ENCODE measurements around the gene SGPP1.
"Not testable (repeated sequence)": the region's sequence is repeated elsewhere in the genome, so short reads cannot be mapped to it uniquely, and the experiment has no call there.

SGPP1 gene

GRCh38 chr14:63751076-63751475 is 23.2 kb upstream of the SGPP1 start:
- H3K36me3 Mint-ChIP-seq (ENCODE audit: low read depth); H3K9me3 Mint-ChIP-seq; DNase-seq (ENCODE audit: low spot score); H3K4me3 Mint-ChIP-seq; H3K27me3 Mint-ChIP-seq (ENCODE audit: low read depth); H3K27ac Mint-ChIP-seq: not testable (repeated sequence)
- peaks cover 15% of the 10 kb centered on the region for H3K4me1 Mint-ChIP-seq (ENCODE audit: low read depth)

DNA sequence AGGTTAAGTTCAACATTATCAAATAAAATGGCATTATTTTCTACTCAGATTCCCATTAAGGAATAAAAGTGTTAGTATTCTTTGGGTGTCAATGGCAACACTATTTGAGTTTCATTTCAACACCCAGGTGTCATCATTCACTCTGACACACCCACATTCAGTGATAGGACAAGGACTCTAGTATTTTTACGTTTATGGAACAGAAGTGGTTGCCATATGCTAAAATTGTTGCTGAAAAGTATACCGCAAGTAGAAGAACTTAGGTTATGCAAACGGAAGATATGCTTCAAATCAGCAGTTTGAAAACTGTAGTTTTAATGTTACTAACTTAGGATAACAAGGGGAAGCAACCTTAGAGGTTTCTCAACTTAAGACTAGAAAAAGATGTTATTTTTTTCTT is 20.0 kb upstream of the SGPP1 start:
- no peak overlapping the region for H3K4me3 Mint-ChIP-seq

DNA sequence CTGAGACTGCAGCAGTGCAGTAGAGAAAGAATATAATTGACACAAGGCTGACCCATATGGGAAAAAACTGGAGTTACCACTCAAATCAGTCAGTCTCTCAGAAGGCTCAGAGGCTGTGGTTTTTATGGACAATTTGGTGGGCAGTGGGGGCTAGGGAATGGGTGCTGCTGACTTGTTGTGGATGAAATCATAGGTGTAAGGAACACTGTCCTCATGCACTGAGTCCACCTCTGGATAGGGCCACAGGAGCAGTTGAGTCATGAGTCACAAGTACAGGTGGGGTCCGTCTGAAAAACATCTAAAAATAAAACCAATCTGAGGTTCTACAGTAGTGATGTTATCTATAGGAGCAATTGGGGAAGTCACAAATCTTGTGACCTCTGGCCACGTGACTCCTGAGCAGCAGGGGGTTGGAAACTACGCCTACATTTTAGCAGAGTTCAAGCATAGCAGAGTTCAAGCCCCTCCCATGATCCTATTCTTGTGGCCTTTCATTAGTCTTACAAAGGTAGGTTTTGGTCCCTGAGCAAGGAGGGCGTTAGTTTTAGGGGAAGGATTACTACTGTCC is 18.1 kb upstream of the SGPP1 start:
- Mint-ChIP-seq H3K36me3 (ENCODE audit: low read depth) (no peaks in the 10 kb centered on the region), H3K27ac (peak overlapping the region; percentile 60), H3K4me3 (peak overlapping the region; percentile 19), H3K4me1 (ENCODE audit: low read depth) (peaks cover 16% of the 10 kb centered on the region), H3K9me3 (no peaks in the 10 kb centered on the region), H3K27me3 (ENCODE audit: low read depth) (no peaks in the 10 kb centered on the region)
- peak; percentile 13 for DNase-seq (ENCODE audit: low spot score)

More for the DNA sequence above, 20.0 kb upstream of the SGPP1 start:
- Mint-ChIP-seq H3K4me1 (ENCODE audit: low read depth) (peaks cover 22% of the 10 kb centered on the region), H3K9me3 (no peaks in the 10 kb centered on the region), H3K27ac (no peak overlapping the region), H3K36me3 (ENCODE audit: low read depth) (no peaks in the 10 kb centered on the region), H3K27me3 (ENCODE audit: low read depth) (no peaks in the 10 kb centered on the region)
- DNase-seq (ENCODE audit: low spot score) = no peak

GRCh38 chr14:63745272-63745671 is 17.4 kb upstream of the SGPP1 start:
- no peak overlapping the region for H3K4me3 Mint-ChIP-seq

GRCh38 chr14:63737582-63738006 is 9.7 kb upstream of the SGPP1 start:
- DNase-seq (ENCODE audit: low spot score) = no peak
- H3K27ac Mint-ChIP-seq = peak overlapping the region; percentile 81
- peaks cover 10% of the 10 kb centered on the region for H3K27me3 Mint-ChIP-seq (ENCODE audit: low read depth)
- H3K9me3 Mint-ChIP-seq = no peaks in the 10 kb centered on the region
- no peaks in the 10 kb centered on the region for H3K36me3 Mint-ChIP-seq (ENCODE audit: low read depth)
- H3K4me3 Mint-ChIP-seq = peak overlapping the region; percentile 62
- peaks cover 13% of the 10 kb centered on the region for H3K4me1 Mint-ChIP-seq (ENCODE audit: low read depth)

More at GRCh38 chr14:63745272-63745671, 17.4 kb upstream of the SGPP1 start:
- H3K27me3 Mint-ChIP-seq (ENCODE audit: low read depth) = no peaks in the 10 kb centered on the region
- H3K4me1 Mint-ChIP-seq (ENCODE audit: low read depth) = peaks cover 16% of the 10 kb centered on the region
- no peaks in the 10 kb centered on the region for H3K36me3 Mint-ChIP-seq (ENCODE audit: low read depth)
- H3K27ac Mint-ChIP-seq = no peak overlapping the region
- H3K9me3 Mint-ChIP-seq = no peaks in the 10 kb centered on the region
- no peak for DNase-seq (ENCODE audit: low spot score)

DNA sequence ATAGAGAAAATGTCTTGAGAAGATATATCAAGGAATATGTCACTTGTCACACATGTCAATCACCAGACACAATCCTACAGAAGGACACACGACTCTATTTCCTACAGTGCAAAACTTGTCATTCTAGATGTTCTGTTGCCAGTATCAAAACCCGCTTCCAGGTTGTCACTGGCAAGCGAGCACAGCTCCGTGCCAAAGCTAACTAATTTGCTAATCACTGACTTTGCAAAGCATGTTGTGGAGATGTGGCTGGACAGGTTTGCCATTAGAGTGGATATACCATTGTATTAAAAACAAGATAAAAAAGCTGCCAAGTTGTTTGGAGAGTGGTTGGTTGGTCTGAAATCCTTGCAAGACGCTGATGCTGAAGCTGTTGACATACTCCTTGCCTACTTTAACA is 7.9 kb upstream of the SGPP1 start:
- no peaks in the 10 kb centered on the region for H3K36me3 Mint-ChIP-seq (ENCODE audit: low read depth)
- no peak overlapping the region for H3K4me3 Mint-ChIP-seq
- H3K9me3 Mint-ChIP-seq = no peaks in the 10 kb centered on the region
- peaks cover 15% of the 10 kb centered on the region for H3K4me1 Mint-ChIP-seq (ENCODE audit: low read depth)
- DNase-seq (ENCODE audit: low spot score) = no peak
- no peak overlapping the region for H3K27ac Mint-ChIP-seq
- peaks cover 16% of the 10 kb centered on the region for H3K27me3 Mint-ChIP-seq (ENCODE audit: low read depth)

- peaks cover 10% of the 10 kb centered on the region for H3K36me3 Mint-ChIP-seq (ENCODE audit: low read depth)
- DNase-seq (ENCODE audit: low spot score) = no peak
- no peaks in the 10 kb centered on the region for H3K9me3 Mint-ChIP-seq
- peaks cover 17% of the 10 kb centered on the region for H3K4me1 Mint-ChIP-seq (ENCODE audit: low read depth)
- no peak overlapping the region for H3K27ac Mint-ChIP-seq
- H3K27me3 Mint-ChIP-seq (ENCODE audit: low read depth) = peaks cover 22% of the 10 kb centered on the region
- no peak overlapping the region for H3K4me3 Mint-ChIP-seq
Measured at GRCh38 chr14:63730659-63731058, 2.8 kb upstream of the SGPP1 start.

DNA sequence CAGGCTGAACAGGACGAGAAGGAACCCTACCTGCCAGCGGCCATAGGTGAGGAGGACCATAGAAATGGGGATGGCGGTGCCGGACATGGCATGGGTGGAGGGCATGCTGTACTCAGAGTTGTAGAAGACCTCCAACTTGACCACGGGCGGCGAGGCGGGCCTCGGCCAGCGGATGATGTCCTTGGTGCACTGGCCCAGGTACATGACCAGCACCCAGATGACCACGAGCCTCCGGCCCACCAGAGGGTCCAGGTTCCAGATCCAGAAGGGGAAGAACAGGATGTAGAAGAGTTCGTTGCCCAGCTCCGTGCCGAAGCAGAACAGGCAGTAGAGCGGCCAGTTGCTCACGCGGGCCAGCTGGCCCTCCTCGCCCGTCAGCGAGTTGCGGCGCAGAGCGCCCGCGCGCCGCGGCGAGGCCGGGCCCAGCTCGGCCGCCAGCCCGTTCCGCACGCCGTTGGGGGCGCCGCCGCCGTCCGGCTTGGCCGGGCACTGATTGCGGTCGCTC is 582 bp downstream of the SGPP1 start:
- Mint-ChIP-seq H3K4me1 (ENCODE audit: low read depth) (peaks cover 33% of the 10 kb centered on the region), H3K4me3 (peak overlapping the region; percentile 99), H3K36me3 (ENCODE audit: low read depth) (peaks cover 12% of the 10 kb centered on the region), H3K27me3 (ENCODE audit: low read depth) (peaks cover 14% of the 10 kb centered on the region), H3K9me3 (no peaks in the 10 kb centered on the region), H3K27ac (peak overlapping the region; percentile 98)
- peak; percentile 23 for DNase-seq (ENCODE audit: low spot score)

DNA sequence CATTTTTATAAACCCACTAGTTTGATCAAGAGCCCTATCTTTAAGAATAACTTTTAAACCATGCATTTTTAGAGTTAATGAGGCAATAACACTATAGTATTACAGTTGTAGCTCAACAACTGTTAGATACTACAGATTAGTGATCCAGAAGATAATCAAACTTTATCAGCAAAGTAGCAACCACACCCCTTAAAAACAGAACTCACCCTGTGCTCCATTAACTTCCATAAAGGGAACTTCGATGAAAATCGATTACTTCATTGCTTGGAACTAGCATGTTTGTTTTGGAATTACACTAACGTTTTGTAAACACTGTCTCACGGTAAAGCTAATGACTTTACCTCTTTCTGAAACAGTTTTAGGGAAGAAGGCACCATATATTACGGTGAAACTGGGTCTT is 1.4 kb downstream of the SGPP1 start:
- Mint-ChIP-seq H3K9me3 (no peaks in the 10 kb centered on the region), H3K27ac (peak overlapping the region; percentile 67), H3K36me3 (ENCODE audit: low read depth) (peaks cover 14% of the 10 kb centered on the region), H3K4me3 (peak overlapping the region; percentile 99), H3K4me1 (ENCODE audit: low read depth) (peaks cover 32% of the 10 kb centered on the region), H3K27me3 (ENCODE audit: low read depth) (peaks cover 10% of the 10 kb centered on the region)
- DNase-seq (ENCODE audit: low spot score) = no peak

DNA sequence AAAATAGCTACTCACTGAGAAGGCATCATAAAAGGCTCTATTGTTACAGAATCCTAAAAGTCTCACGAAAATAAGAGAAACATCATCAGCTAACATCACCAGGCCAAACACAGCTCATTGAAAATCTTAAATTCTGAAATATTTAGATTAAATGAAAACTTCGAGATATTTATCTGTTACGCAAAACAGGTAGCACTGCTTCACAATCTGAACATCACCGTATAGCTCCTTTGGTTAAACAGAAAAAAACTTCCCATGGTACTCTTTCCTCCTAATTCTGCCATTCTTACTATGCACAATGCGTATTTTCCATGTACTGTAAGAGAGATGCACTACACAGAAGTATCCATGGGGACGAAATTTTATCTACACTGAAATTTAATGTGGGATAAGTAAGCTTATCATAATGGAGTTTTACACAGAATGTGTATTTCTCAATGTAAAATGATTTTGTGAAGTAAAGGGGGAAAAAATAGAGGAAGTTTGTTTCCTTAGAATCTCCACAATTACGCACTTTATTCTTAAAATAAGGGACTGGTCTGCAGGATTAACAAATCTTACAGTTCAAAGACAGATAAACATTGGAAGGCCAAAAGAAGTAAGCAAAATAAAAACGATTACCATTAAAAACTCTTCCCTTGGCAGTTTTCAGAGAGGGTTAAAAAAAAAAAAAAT is 1.9 kb downstream of the SGPP1 start:
- no peak for DNase-seq (ENCODE audit: low spot score)
- no peaks in the 10 kb centered on the region for H3K9me3 Mint-ChIP-seq
- peak overlapping the region; percentile 67 for H3K27ac Mint-ChIP-seq
- H3K4me1 Mint-ChIP-seq (ENCODE audit: low read depth) = peaks cover 33% of the 10 kb centered on the region
- peak overlapping the region; percentile 99 for H3K4me3 Mint-ChIP-seq
- peaks cover 16% of the 10 kb centered on the region for H3K36me3 Mint-ChIP-seq (ENCODE audit: low read depth)
- H3K27me3 Mint-ChIP-seq (ENCODE audit: low read depth) = peaks cover 10% of the 10 kb centered on the region

GRCh38 chr14:63717702-63718101 is 10.2 kb downstream of the SGPP1 start:
- no peak for DNase-seq (ENCODE audit: low spot score)
- Mint-ChIP-seq H3K4me1 (ENCODE audit: low read depth) (peaks cover 13% of the 10 kb centered on the region), H3K27me3 (ENCODE audit: low read depth) (no peaks in the 10 kb centered on the region), H3K36me3 (ENCODE audit: low read depth) (peaks cover 42% of the 10 kb centered on the region), H3K4me3 (no peak overlapping the region), H3K27ac (no peak overlapping the region), H3K9me3 (peaks cover 21% of the 10 kb centered on the region)

- Mint-ChIP-seq H3K36me3 (ENCODE audit: low read depth) (peaks cover 42% of the 10 kb centered on the region), H3K4me3 (no peak overlapping the region), H3K27ac (no peak overlapping the region), H3K27me3 (ENCODE audit: low read depth) (no peaks in the 10 kb centered on the region), H3K9me3 (peaks cover 21% of the 10 kb centered on the region), H3K4me1 (ENCODE audit: low read depth) (peaks cover 17% of the 10 kb centered on the region)
- no peak for DNase-seq (ENCODE audit: low spot score)
Measured at GRCh38 chr14:63715360-63715759, 12.5 kb downstream of the SGPP1 start.

GRCh38 chr14:63713764-63714163 is 14.1 kb downstream of the SGPP1 start:
- Mint-ChIP-seq H3K27ac (no peak overlapping the region), H3K36me3 (ENCODE audit: low read depth) (peaks cover 36% of the 10 kb centered on the region), H3K9me3 (peaks cover 21% of the 10 kb centered on the region), H3K4me1 (ENCODE audit: low read depth) (peaks cover 23% of the 10 kb centered on the region), H3K27me3 (ENCODE audit: low read depth) (no peaks in the 10 kb centered on the region), H3K4me3 (no peak overlapping the region)
- no peak for DNase-seq (ENCODE audit: low spot score)

GRCh38 chr14:63713058-63713457 is 14.8 kb downstream of the SGPP1 start:
- Mint-ChIP-seq H3K4me1 (ENCODE audit: low read depth) (peaks cover 23% of the 10 kb centered on the region), H3K4me3 (peak overlapping the region; percentile 1), H3K27me3 (ENCODE audit: low read depth) (no peaks in the 10 kb centered on the region), H3K27ac (peak overlapping the region; percentile 46), H3K36me3 (ENCODE audit: low read depth) (peaks cover 31% of the 10 kb centered on the region), H3K9me3 (peaks cover 15% of the 10 kb centered on the region)
- DNase-seq (ENCODE audit: low spot score) = no peak
